ENCODE measurements around the gene MACROD1.

Gene MACROD1

GRCh38 chr11:64127267-64128072 is 38.4 kb downstream of the MACROD1 start:
- DNase-seq, result no peak

DNA sequence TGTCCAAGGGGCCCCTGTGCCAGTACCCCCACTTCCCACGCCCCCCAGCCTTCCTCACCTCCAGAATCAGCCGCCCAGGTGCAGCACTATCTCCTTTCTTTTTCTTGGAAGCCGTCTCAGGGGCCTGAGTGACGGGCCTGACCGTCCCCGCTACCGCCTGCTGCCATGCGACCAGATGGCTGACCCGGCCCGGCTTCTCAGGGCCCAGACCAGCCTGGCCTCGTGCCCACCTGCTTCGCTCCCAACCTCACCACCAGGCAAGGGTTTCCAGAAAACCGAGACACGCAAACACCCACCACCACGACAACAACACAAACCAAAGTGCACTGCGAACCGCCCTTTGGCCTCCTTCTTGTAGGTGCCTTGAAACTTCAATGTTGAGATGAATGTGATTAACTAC is 39.1 kb downstream of the MACROD1 start:
- no peak for DNase-seq

DNA sequence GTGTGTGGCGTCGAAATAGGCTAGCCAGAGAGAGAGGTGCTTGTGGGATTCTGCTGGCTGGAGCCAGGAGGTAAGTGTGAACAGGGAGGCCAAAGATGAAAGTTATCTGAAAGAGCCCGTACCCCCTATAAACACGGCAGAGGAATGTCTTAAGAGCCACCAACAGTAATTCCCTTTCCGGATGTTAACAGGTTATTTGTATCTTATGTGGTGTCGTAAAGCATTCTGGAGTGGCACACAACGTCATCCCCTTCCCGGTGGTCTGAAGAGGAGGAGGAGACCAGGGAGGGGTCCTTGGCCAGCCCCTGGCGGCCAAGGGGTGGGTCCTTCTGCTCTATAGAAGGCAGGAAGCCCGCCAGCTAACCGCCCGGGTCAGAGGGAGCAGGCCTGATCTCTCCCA is 39.5 kb downstream of the MACROD1 start:
- no peak for DNase-seq

GRCh38 chr11:64125676-64126075 is 40.2 kb downstream of the MACROD1 start:
- DNase-seq, result no peak

- DNase-seq, result no peak
Measured at GRCh38 chr11:64124147-64124546, 41.8 kb downstream of the MACROD1 start.

DNA sequence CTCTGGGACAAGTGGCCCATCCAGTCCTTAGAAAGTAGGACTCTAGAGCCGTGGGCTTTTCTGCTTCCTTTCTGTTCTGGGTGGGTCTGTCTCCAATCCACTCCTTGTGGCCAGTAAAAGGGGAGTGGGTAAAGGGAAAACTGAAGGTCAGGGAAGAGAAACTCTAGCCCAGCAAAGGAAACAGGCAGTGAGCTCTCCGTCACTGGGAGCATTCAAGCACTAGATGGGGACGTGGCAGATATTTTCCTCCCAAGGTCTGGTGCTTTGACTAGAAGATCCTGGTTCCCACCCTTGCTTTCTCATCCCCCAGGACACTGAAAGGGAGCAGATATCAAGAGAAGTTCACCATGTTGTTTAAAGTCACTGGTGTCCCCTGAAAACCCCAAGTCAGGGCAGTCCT is 42.2 kb downstream of the MACROD1 start:
- no peak for DNase-seq

- DNase-seq, result no peak
Measured at GRCh38 chr11:64122411-64123410, 43.2 kb downstream of the MACROD1 start.

DNA sequence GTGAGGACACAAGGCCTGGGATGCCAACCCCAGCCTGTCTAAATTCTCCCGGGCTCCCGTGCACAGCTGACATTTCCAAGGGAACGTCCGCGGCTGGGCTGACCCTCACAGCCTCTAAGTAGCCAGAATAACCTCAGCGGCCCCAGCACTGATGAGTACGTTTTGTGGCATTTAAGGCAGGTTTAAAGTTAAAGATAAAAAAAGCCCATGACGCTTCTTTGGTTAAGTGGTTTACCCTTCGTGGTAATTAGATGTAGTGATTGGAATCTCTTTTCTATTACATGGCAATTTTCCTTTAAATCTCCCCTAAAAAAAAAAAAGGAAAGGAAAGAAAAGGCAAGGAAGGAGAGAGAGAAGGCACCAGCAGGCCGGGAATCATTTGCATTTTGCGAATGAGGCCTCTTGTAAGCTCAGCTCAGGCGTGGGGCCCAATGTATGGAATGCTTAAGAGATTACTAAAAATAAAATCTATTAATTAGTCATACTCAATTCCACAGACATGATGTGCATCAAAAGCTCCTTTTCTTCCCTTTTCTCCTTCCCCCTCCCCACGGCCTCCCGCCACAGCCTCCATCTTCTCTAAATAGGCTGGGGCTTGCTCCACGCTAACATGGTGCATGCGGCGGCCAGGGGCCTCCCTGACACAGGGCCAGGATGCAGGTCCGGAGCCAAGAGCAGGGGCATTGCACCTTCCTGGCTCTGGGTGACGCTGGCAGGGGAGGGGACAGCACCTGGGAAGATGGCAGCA is 44.1 kb downstream of the MACROD1 start:
- no peak for DNase-seq

- no peak for DNase-seq
Measured at GRCh38 chr11:64120951-64121569, 44.9 kb downstream of the MACROD1 start.

- no peak for DNase-seq
Measured at GRCh38 chr11:64119700-64120099, 46.2 kb downstream of the MACROD1 start.

DNA sequence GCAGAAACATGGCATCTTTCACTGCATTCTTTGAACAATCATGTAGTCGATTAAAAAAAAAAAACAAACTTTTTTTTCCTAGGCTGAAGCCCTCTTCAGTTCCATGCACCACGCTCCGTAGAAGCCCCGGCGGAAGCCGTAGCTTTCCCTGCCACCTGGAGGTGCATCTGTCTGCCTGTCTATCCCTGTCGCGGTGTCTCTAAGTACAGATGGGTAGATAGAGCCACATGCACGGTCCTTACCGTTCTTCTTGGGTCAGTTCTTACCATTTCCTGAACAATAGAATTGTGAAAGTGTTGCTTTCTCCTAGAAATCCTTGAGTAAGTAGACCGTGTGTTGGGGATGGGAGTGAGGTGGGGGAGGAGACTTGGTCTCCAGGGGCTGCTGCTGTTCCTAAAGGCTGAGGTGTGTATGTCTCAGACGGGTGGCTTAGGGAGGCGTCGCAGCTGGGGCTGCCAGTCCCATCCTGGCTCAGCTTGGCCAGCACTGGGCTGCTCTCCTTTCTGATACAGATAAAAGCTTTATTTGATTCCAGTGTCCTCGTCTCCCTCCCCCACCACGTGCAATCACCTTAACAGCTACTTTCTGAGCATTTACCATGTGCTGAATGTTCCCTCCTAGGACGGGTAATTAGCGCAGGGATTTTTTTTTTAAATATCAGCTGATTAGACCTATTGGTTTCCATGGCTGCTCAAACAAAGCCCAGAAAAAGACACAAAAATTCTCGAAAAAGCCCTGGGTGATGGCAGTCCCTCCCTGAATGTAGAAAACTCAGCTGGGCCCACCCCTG is 46.8 kb downstream of the MACROD1 start:
- no peak for DNase-seq

DNA sequence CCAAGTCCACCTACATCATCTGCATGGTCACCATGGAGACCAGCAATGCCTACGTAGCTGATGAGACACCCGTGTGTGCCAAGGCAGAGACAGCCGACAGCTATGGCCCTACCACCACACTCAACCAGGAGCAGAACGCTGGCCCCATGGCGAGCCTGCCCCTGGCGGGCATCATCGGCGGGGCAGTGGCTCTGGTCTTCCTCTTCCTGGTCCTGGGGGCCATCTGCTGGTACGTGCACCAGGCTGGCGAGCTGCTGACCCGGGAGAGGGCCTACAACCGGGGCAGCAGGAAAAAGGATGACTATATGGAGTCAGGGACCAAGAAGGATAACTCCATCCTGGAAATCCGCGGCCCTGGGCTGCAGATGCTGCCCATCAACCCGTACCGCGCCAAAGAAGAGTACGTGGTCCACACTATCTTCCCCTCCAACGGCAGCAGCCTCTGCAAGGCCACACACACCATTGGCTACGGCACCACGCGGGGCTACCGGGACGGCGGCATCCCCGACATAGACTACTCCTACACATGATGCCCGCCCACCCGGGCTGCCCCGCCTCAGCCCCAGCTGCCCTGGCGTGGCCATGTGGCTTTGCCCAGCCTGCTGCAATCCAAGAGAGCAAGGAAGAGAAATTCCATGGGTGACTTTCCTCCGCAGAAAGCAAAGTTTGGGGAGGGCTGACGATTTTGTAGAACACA is 48.0 kb downstream of the MACROD1 start:
- no peak for DNase-seq

GRCh38 chr11:64115531-64116522 is 50.1 kb downstream of the MACROD1 start:
- DNase-seq, result no peak

- DNase-seq, result no peak
Measured at GRCh38 chr11:64114231-64114630, 51.7 kb downstream of the MACROD1 start.

DNA sequence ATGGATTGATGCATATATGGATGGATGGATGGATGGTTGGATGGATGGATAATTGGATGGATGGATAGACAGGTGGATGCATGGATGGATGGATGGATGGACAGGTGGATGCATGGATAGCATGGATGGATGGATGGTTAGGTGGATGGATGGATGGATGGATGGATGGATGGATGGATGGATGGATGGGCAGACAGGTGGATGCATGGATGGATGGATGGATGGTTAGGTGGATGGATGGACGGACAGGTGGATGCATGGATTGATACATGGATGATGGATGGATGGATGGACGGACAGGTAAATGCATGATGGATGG is 52.5 kb downstream of the MACROD1 start:
- no peak for DNase-seq

GRCh38 chr11:64112771-64113461 is 53.0 kb downstream of the MACROD1 start:
- DNase-seq, result no peak

GRCh38 chr11:64110465-64111375 is 55.2 kb downstream of the MACROD1 start:
- DNase-seq, result no peak

DNA sequence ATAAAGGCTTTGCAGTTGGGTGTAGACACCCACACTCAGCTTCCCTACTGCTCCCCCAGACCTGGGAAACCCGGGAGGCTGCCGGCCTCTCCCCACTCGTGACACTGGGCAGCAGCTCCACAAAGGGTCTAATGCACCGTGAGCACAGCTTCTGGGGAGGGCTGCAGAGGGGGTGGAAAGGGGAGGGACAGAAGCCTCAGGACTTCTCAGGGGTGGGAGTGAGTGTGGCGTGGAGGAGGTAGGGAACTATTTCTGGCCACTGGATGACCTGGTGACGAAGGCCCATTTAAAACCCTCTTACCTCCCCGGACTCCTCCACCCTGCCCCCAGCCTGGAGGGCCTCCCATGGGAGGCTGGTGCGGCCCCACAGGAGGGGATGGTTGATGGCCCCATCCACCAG is 56.6 kb downstream of the MACROD1 start:
- DNase-seq, result no peak

All from activated CD4-positive, alpha-beta T cell treated with anti-CD3 and anti-CD28 coated beads, Interleukin-2, Interleukin-6, amounts not matched to agents 100 ng/mL and 50 ng/mL, durations not matched to agents 16 hours and 8 hours (primary cell).